Mucosa of descending colon (tissue), 3 donors: ENCODE data around the gene SERPINA9. TPM values are rescaled to one million over a fixed set of nuclear protein-coding genes. Genes with fewer than 3 reads are reported as not detected.

Experiments used
- ATAC-seq: fragments of 200-7000 bp; cut with Tn5 transposase; one replicate; pipeline ENCODE4 v1.9.1; 2020; ENCODE audit warnings: mild to moderate bottlenecking, moderate library complexity
- DNase-seq, 3 donors: peaks; one replicate each; pipeline ENCODE4 v3.0.0-alpha.2; 2020
- H3K36me3 ChIP-seq: fragments of 200-600 bp; one replicate; pipeline ENCODE4 v1.8.0; 2021; ENCODE audit warnings: low read depth, mild to moderate bottlenecking
- H3K4me1 ChIP-seq: fragments of 200-600 bp; one replicate; pipeline ENCODE4 v1.8.0; 2021; ENCODE audit warnings: low read depth, mild to moderate bottlenecking
- H3K4me3 ChIP-seq: fragments of 200-600 bp; one replicate; pipeline ENCODE4 v1.8.0; 2021; ENCODE audit warnings: mild to moderate bottlenecking
- H3K9me3 ChIP-seq: fragments of 200-600 bp; one replicate; pipeline ENCODE4 v1.8.0; 2021; ENCODE audit warnings: mild to moderate bottlenecking
- intact Hi-C, 2 donors: fragments of 100-400 bp; cut with DNase I in 1 of 2; cut with micrococcal nuclease in 1 of 2; formaldehyde crosslinking; loops; one replicate each; pipeline versions ENCODE4 v1.11.0 to v1.11.1; 2022; cut with DNase I, micrococcal nuclease
- total RNA-seq, 3 donors: library from RNA; stranded (reverse); fragmentation: NEBNext Ultra II Directional in 2 of 3; extraction: Animal tissue kit (Norgen Biotek cat#: 25700) in 2 of 3; gene quantifications; one replicate each; pipeline versions ENCODE4 v1.2.1 to v1.2.4, GENCODE V29; 2021 to 2023
- TF ChIP-seq, protein P1 (sequence below): fragments of 200-600 bp; IDR thresholded peaks from one replicate; pipeline ENCODE4 v1.8.0; 2022; ENCODE audit warnings: antibody characterized with exemption, mild to moderate bottlenecking
- donor health status: DM: no; HTN: no; CAD: no; lungs with moderate emphysema.
- donor health status: DM: no; HTN: no; CAD: no.
- donor health status: DM: no; HTN: yes; CAD: no.

SERPINA9 gene
- total RNA-seq, 3 donors from 2014 or later: not detected

DNA sequence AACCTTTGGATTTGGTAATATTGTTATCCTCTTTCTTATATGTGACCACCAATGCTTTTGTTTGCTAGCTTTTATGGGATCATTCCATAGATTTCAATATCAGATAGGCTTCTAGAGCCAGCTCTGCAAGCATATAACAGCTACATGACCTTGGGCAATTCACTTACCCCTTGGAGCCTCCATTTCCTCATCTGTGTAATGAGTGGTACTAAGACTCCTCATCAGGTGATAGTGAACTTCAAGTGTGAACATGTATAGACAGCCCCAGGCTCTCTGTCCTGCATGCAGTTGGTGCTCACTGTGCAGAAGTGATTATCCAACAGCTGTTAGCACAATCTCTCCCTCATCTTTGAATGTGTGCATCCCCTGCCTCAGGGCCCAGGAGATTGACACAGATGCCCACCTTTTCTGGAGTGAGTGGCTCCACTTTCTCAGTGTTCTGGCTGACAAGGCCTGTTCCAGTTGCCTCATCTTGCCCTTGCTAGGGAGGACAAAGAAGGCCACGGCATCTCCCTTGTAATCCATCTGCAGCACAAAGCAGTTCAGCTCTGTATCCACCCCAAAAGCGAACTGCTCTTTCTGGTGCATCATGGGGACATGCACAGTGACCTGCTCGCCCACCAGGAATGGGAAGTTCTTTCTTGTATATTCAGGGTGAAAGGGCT is 9.2 kb downstream of the SERPINA9 start:
- Histone ChIP-seq H3K4me3 (no peak overlapping the region), H3K4me1 (no peaks in the 10 kb centered on the region), H3K36me3 (no peaks in the 10 kb centered on the region), H3K9me3 (peaks cover 14% of the 10 kb centered on the region)
- TF ChIP-seq, protein P1, sequence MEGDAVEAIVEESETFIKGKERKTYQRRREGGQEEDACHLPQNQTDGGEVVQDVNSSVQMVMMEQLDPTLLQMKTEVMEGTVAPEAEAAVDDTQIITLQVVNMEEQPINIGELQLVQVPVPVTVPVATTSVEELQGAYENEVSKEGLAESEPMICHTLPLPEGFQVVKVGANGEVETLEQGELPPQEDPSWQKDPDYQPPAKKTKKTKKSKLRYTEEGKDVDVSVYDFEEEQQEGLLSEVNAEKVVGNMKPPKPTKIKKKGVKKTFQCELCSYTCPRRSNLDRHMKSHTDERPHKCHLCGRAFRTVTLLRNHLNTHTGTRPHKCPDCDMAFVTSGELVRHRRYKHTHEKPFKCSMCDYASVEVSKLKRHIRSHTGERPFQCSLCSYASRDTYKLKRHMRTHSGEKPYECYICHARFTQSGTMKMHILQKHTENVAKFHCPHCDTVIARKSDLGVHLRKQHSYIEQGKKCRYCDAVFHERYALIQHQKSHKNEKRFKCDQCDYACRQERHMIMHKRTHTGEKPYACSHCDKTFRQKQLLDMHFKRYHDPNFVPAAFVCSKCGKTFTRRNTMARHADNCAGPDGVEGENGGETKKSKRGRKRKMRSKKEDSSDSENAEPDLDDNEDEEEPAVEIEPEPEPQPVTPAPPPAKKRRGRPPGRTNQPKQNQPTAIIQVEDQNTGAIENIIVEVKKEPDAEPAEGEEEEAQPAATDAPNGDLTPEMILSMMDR: no peak
- ATAC-seq (no peak), DNase-seq (no peak)
- intact Hi-C loops: no loop called here

DNA sequence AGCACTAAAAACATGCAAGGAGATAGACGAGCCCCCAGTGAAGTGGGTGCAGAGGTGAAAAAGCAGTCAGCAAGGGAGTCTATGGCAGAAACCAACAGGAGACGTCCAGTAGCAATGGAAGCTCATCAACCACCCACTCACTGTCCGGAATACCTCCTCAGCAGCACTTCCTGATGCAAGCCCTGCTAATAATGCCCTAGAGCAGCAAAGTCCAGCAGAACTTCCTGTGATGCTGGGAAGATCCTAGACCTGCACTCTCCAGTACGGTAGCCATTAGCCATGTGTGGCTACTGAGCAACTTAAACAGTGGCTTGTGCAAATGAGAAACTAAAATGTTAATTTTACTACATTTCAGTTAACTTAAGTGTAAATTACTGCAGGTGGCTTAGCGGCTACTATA is 11.0 kb downstream of the SERPINA9 start:
- intact Hi-C loops: no loop called here
- no peaks in the 10 kb centered on the region for H3K36me3 ChIP-seq
- no peak for ATAC-seq
- no peak overlapping the region for H3K4me3 ChIP-seq
- DNase-seq: no peak
- H3K9me3 ChIP-seq: peaks cover 14% of the 10 kb centered on the region
- no peaks in the 10 kb centered on the region for H3K4me1 ChIP-seq
- TF ChIP-seq, protein P1: no peak

DNA sequence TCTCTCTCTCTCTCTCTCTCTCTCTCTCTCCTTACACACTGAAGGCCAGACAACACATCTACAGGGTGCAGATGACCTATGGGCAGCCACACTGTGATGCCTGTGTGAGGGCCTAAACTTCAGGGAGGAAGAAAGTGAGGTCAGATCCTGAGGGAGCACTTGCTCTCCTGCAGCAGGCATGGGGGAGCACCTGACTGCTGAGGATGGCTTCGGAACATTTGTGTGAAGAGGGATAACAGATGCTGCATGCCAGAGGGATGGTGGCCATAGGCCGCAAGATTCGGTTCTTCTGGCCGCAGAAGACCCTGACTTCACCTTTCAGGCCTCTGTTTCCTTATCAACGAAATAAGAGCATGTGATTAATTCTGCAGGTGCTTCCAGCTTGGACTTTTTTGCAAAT is 11.7 kb downstream of the SERPINA9 start:
- H3K4me1 ChIP-seq: no peaks in the 10 kb centered on the region
- TF ChIP-seq, protein P1: no peak
- ATAC-seq (no peak), DNase-seq (no peak)
- intact Hi-C loops: no loop called here
- peaks cover 14% of the 10 kb centered on the region for H3K9me3 ChIP-seq
- no peak overlapping the region for H3K4me3 ChIP-seq
- H3K36me3 ChIP-seq: no peaks in the 10 kb centered on the region

DNA sequence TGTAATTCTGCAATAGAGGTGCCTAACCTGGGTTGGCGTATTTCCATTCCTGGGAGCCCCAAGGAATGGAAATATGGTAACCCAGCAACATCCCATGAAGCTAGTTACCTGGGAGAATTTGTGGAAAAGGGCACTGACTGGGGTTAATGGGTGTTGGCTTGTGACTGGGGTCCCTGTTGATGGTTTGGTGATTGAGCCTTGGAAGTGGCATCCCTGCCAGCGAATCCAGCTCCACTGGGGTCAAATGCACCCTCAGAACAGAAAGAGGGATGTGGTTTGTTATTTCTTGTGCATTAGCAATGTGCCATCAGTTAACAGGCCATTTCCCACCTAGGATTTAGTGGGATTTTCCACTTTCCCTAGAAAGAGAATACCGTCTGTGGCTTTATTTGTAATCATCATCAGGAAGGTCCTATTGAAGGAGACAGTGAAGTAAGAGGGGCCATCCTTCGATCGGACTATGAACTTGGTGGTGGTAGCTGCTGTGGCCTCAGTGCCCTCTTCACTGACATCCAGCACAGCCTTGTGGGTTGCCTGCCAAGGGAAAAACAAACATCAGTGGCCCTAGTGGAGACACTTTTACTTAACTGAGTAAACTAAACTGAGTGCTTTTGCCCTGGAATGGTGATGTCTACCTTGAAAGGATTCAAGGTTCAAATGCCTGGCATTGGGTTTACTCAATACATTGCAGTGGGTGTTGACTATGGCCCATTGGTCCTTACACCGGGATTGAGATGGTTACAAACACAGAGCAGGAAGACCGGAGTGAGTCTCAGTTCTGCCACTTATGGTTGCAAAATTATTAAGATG is 13.0 kb downstream of the SERPINA9 start:
- TF ChIP-seq, protein P1: no peak
- intact Hi-C loops: no loop called here
- H3K4me1 ChIP-seq: no peaks in the 10 kb centered on the region
- H3K36me3 ChIP-seq: no peaks in the 10 kb centered on the region
- no peak overlapping the region for H3K4me3 ChIP-seq
- peaks cover 14% of the 10 kb centered on the region for H3K9me3 ChIP-seq
- DNase-seq: no peak
- ATAC-seq: no peak

DNA sequence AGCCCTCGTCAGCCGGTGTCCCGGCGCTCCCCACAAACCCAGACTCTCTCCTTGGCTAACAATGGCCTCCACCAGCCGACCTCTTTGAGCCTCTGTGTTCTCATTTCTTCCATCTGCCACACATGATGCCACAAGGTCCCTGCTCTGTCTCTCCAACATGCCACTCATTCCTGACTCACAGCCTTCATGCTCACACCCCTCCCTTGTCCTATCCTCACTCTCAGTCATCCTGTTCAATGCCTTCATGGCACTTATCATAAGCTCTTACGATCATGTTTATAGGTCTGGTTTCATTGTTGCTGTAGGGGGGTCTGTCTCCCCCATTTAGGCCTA is 13.8 kb downstream of the SERPINA9 start:
- Histone ChIP-seq H3K4me3 (no peak overlapping the region), H3K4me1 (no peaks in the 10 kb centered on the region), H3K36me3 (no peaks in the 10 kb centered on the region), H3K9me3 (peaks cover 14% of the 10 kb centered on the region)
- no peak for ATAC-seq
- TF ChIP-seq, protein P1: no peak
- intact Hi-C loops: no loop called here
- no peak for DNase-seq
